Lower leg skin (tissue), 3 donors: ENCODE results near the gene POU3F3.

Experiments
- CTCF ChIP-seq, 3 donors: fragments of 450-650 bp; IDR thresholded peaks; one replicate each; pipeline ENCODE4 v1.5.1; 2016; ENCODE audit warnings: antibody characterized with exemption in 3 of 3, mild to moderate bottlenecking in 3 of 3, moderate library complexity in 2 of 3
- POLR2A ChIP-seq, 2 donors: fragments of 450-650 bp; IDR thresholded peaks; one replicate each; pipeline ENCODE4 v1.6.1; 2016 to 2017; ENCODE audit warnings: antibody characterized with exemption in 2 of 2, mild to moderate bottlenecking in 1 of 2, moderate library complexity in 1 of 2

GRCh38 chr2:104836841-104837240, 17.1 kb upstream of the POU3F3 start:
- TF ChIP-seq CTCF (IDR thresholded peaks at IDR 0.05) = no peak
- TF ChIP-seq POLR2A (IDR thresholded peaks at IDR 0.05) = no peak
